ENCODE data around the gene IGSF8.
A peak's percentile ranks its signal among the peaks of the same experiment; 100 is the strongest.

- TF ChIP-seq, protein P1, sequence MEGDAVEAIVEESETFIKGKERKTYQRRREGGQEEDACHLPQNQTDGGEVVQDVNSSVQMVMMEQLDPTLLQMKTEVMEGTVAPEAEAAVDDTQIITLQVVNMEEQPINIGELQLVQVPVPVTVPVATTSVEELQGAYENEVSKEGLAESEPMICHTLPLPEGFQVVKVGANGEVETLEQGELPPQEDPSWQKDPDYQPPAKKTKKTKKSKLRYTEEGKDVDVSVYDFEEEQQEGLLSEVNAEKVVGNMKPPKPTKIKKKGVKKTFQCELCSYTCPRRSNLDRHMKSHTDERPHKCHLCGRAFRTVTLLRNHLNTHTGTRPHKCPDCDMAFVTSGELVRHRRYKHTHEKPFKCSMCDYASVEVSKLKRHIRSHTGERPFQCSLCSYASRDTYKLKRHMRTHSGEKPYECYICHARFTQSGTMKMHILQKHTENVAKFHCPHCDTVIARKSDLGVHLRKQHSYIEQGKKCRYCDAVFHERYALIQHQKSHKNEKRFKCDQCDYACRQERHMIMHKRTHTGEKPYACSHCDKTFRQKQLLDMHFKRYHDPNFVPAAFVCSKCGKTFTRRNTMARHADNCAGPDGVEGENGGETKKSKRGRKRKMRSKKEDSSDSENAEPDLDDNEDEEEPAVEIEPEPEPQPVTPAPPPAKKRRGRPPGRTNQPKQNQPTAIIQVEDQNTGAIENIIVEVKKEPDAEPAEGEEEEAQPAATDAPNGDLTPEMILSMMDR (IDR thresholded peaks at IDR 0.05): peak in 1 of 3 experiments; percentile 22
- TF ChIP-seq POLR2AphosphoS5 (IDR thresholded peaks at IDR 0.05; ENCODE audit: insufficient read depth in 1 of 2, low read depth in 1 of 2): no peak
Observed at GRCh38 chr1:160078512-160079195, 19.8 kb downstream of the IGSF8 start.

Data from vagina (tissue), 2 donors.